ENCODE results near the gene OR2Z1.

DNA sequence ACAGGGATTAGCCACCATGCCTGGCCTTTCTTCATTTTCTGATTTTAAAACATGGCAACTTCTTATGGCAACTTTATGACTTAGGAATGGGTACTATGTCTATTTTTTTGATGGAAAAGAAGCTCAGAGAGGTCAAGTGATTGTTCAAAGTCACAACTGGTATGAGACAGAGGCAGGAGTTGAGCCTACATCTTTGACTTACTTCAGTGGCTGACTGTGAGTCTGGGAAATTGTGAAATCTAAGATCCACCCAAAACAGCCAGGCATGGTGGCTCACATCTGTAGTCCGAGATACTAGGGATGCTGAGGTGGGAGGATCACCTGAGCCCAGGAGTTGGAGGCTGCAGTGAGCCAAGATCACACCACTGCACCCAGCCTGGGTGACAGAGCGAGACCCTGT lies 20.5 kb upstream of the OR2Z1 start:
- TF ChIP-seq, protein P1, sequence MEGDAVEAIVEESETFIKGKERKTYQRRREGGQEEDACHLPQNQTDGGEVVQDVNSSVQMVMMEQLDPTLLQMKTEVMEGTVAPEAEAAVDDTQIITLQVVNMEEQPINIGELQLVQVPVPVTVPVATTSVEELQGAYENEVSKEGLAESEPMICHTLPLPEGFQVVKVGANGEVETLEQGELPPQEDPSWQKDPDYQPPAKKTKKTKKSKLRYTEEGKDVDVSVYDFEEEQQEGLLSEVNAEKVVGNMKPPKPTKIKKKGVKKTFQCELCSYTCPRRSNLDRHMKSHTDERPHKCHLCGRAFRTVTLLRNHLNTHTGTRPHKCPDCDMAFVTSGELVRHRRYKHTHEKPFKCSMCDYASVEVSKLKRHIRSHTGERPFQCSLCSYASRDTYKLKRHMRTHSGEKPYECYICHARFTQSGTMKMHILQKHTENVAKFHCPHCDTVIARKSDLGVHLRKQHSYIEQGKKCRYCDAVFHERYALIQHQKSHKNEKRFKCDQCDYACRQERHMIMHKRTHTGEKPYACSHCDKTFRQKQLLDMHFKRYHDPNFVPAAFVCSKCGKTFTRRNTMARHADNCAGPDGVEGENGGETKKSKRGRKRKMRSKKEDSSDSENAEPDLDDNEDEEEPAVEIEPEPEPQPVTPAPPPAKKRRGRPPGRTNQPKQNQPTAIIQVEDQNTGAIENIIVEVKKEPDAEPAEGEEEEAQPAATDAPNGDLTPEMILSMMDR (IDR thresholded peaks at IDR 0.05) = no peak
- TF ChIP-seq POLR2A (IDR thresholded peaks at IDR 0.05) (no peak), POLR2AphosphoS5 (IDR thresholded peaks at IDR 0.05; ENCODE audit: insufficient read depth in 1 of 2, low read depth in 1 of 2) (no peak)

Data from vagina (tissue), 2 donors.